ENCODE measurements around the gene PRR19.
A peak's percentile ranks its signal among the peaks of the same experiment; 100 is the strongest.

Gene PRR19

DNA sequence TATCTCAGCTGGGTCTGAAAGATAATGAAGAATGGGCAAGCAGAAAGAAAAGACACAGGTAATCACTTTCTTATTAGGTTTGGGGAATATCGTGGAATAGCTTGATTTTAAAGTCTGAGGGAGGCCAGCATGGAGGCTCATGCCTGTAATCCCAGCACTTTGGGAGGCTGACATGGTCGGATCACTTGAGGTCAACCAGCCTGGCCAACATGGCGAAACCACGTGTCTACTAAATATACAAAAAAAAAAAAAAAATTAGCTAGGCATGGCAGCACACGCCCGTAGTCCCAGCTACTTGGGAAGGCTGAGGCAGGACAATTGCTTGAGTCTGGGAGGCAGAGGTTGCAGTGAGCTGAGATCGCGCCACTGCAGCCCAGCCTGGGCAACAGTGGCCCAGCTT lies 1.9 kb downstream of the PRR19 start:
- TF ChIP-seq CTCF (conservative IDR thresholded peaks at IDR 0.05; ENCODE audit: low read depth, low read length), result no peak
- DNase-seq (ENCODE audit: low read depth), result no peak
- H3K4me3 ChIP-seq (ENCODE audit: low read depth, low read length), result no peak overlapping the region

DNA sequence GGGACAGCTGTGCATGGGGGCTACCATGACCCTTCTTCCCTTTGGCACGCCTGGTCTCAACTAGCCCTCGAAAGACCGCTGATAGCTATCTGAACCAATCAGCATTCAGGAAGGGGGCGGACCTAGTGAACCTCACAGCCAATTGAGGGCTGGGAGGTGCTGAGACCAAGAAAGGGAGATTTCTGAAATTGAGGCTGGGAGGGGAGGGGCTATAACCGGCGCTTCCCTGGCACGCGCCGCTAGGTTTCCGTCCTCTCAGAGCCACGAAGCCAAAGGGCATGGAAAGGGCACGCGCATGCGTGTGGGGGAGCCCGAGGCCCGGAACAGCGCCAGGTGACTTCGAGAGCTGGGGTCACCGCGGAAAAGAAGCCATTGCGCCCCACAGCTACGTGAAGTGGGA lies 4.7 kb downstream of the PRR19 start:
- no peak for DNase-seq (ENCODE audit: low read depth)
- no peak overlapping the region for H3K4me3 ChIP-seq (ENCODE audit: low read depth, low read length)
- TF ChIP-seq CTCF (conservative IDR thresholded peaks at IDR 0.05; ENCODE audit: low read depth, low read length), result no peak

GRCh38 chr19:42309686-42310085 lies 7.8 kb downstream of the PRR19 start:
- no peak overlapping the region for H3K4me3 ChIP-seq (ENCODE audit: low read depth, low read length)

GRCh38 chr19:42311657-42312056 lies 9.7 kb downstream of the PRR19 start:
- no peak overlapping the region for H3K4me3 ChIP-seq (ENCODE audit: low read depth, low read length)
- peak; percentile 22 for TF ChIP-seq CTCF (conservative IDR thresholded peaks at IDR 0.05; ENCODE audit: low read depth, low read length)
- no peak for DNase-seq (ENCODE audit: low read depth)

More at GRCh38 chr19:42309686-42310085, 7.8 kb downstream of the PRR19 start:
- no peak for TF ChIP-seq CTCF (conservative IDR thresholded peaks at IDR 0.05; ENCODE audit: low read depth, low read length)
- no peak for DNase-seq (ENCODE audit: low read depth)

GRCh38 chr19:42312370-42312769 lies 10.4 kb downstream of the PRR19 start:
- H3K4me3 ChIP-seq (ENCODE audit: low read depth, low read length), result no peak overlapping the region
- no peak for DNase-seq (ENCODE audit: low read depth)
- TF ChIP-seq CTCF (conservative IDR thresholded peaks at IDR 0.05; ENCODE audit: low read depth, low read length), result no peak

DNA sequence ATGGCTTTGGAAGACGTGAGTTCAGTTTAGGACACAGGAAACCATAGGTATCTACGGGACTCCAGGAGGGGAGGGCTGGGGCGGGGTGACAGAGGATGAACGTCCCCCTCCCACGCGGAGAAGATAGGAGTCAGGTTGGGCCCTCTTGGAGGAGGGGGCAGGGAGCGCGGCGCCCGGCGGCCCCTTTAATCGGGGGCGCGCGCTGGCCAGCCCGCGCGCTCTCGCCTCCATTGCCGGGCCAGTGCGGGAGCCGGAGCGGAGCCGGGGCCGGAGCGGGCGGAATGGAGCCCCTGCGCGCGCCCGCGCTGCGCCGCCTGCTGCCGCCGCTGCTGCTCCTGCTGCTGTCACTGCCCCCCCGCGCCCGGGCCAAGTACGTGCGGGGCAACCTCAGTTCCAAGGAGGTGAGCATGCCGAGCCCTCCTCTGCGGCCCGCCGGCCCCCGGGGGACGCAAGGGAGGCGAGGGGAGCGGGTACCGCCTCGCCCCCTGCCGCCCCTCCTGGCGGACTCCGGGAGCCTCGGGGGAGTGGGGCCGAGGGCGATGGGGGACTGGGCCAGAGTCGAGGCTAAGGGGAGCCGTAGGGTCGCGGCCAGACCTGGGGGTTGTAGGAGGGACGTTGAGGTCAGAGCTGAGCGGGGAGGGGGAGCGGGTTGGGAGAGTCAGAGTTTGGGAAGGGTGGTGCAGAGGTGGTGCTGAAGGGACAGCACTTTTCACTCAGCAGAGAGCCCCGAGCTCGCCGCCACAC lies 11.3 kb downstream of the PRR19 start, which contains the start of gene TMEM145:
Gene TMEM145, plus strand, starts transcription at position 214 of the 744 bp plus-strand sequence. Its CDS starts 68 bp downstream, at position 282.
- TF ChIP-seq CTCF (conservative IDR thresholded peaks at IDR 0.05; ENCODE audit: low read depth, low read length), result no peak
- peak within 1 kb of the TSS; percentile 49 for H3K4me3 ChIP-seq (ENCODE audit: low read depth, low read length)

More for the DNA sequence above, 11.3 kb downstream of the PRR19 start, which contains the start of gene TMEM145:
- peak; percentile 50 for DNase-seq (ENCODE audit: low read depth)

Data from choroid plexus epithelial cell (primary cell).